Cerebellar nuclear complex (tissue), 1 donor: ENCODE data around the gene BRINP3.
"Not testable (repeated sequence)": the region's sequence is repeated elsewhere in the genome, so short reads cannot be mapped to it uniquely, and the experiment has no call there.

Source experiments
- DNase-seq, 2 experiments: peaks; one replicate each; lab custom pipeline; 2025; lab: John Stamatoyannopoulos, UW

The BRINP3 gene

GRCh38 chr1:190477762-190478148, at the start of gene BRINP3:
TSS of gene BRINP3 (minus strand) at chr1:190477864.
- no peak for DNase-seq

GRCh38 chr1:190511554-190511953, 33.9 kb upstream of the BRINP3 start:
- DNase-seq: no peak

GRCh38 chr1:190507357-190507756, 29.7 kb upstream of the BRINP3 start:
- no peak for DNase-seq

- not testable (repeated sequence) for DNase-seq
Observed at GRCh38 chr1:190504539-190504938, 26.9 kb upstream of the BRINP3 start.

- no peak for DNase-seq
Observed at GRCh38 chr1:190497565-190497964, 19.9 kb upstream of the BRINP3 start.

- DNase-seq: no peak
Observed at GRCh38 chr1:190494451-190494850, 16.8 kb upstream of the BRINP3 start.

- DNase-seq: no peak
Observed at GRCh38 chr1:190491404-190491803, 13.7 kb upstream of the BRINP3 start.

- DNase-seq: no peak
Observed at GRCh38 chr1:190484045-190484444, 6.4 kb upstream of the BRINP3 start.

- DNase-seq: no peak
Observed at GRCh38 chr1:190480231-190480630, 2.6 kb upstream of the BRINP3 start.

- peak in 1 of 2 experiments; percentile 51 for DNase-seq
Observed at GRCh38 chr1:190479516-190479915, 1.9 kb upstream of the BRINP3 start.

GRCh38 chr1:190479050-190479397, 1.4 kb upstream of the BRINP3 start:
- peak in 1 of 2 experiments; percentile 66 for DNase-seq

GRCh38 chr1:190478149-190479049, 735 bp upstream of the BRINP3 start:
- peak in 1 of 2 experiments; percentile 44 for DNase-seq

- no peak for DNase-seq
Observed at GRCh38 chr1:190476806-190477205, 858 bp downstream of the BRINP3 start.

GRCh38 chr1:190476321-190476720, 1.3 kb downstream of the BRINP3 start:
- no peak for DNase-seq

GRCh38 chr1:190475421-190476141, 2.1 kb downstream of the BRINP3 start:
- DNase-seq: peak in 1 of 2 experiments; percentile 47

GRCh38 chr1:190474650-190475211, 2.9 kb downstream of the BRINP3 start:
- peak in 1 of 2 experiments; percentile 35 for DNase-seq

- DNase-seq: no peak
Observed at GRCh38 chr1:190474010-190474409, 3.7 kb downstream of the BRINP3 start.

GRCh38 chr1:190472494-190472893, 5.2 kb downstream of the BRINP3 start:
- no peak for DNase-seq

- DNase-seq: no peak
Observed at GRCh38 chr1:190472042-190472441, 5.6 kb downstream of the BRINP3 start.

GRCh38 chr1:190464690-190465089, 13.0 kb downstream of the BRINP3 start:
- no peak for DNase-seq

GRCh38 chr1:190456129-190456528, 21.5 kb downstream of the BRINP3 start:
- DNase-seq: no peak

- DNase-seq: no peak
Observed at GRCh38 chr1:190455631-190456030, 22.0 kb downstream of the BRINP3 start.

- DNase-seq: no peak
Observed at GRCh38 chr1:190453550-190453949, 24.1 kb downstream of the BRINP3 start.
